AG09309 (cell line): ENCODE measurements around the gene KIFC3.

Source experiments
- DNase-seq: peaks from one replicate; pipeline ENCODE4 v3.0.0-alpha.2; 2010; ENCODE audit warnings: low read depth
- H3K4me3 ChIP-seq: 2 replicates; pipeline ENCODE4 v1.5.1; 2011; ENCODE audit warnings: mild to moderate bottlenecking, low read depth, low read length, moderate library complexity; ENCODE audit not compliant: control insufficient read depth
- TF ChIP-seq, protein P1 (sequence below): IDR thresholded peaks from 2 replicates; pipeline ENCODE4 v1.5.1; 2011; ENCODE audit warnings: mild to moderate bottlenecking, low read depth, low read length, inconsistent platforms; ENCODE audit not compliant: insufficient read depth, control insufficient read depth; ENCODE audit errors: missing control alignments

The KIFC3 gene

DNA sequence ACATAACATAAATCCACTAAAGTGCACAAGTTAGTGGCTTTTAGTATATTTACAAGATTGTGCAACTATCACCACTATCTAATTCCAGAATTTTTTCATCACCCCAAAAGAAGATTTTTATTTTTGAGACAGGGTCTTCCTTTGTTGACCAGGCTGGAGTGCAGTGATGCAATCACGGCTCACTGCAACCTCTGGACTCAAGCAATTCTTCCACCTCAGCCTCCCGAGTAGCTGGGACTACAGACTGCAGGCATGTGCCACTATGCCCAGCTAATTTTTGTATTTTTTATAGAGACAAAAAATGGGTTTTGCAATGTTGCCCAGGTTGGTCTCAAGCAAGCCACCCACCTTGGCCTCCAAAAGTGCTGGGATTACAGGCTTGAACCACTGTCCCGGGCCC lies 92.6 kb downstream of the KIFC3 start:
- no peak for DNase-seq
- TF ChIP-seq, protein P1, sequence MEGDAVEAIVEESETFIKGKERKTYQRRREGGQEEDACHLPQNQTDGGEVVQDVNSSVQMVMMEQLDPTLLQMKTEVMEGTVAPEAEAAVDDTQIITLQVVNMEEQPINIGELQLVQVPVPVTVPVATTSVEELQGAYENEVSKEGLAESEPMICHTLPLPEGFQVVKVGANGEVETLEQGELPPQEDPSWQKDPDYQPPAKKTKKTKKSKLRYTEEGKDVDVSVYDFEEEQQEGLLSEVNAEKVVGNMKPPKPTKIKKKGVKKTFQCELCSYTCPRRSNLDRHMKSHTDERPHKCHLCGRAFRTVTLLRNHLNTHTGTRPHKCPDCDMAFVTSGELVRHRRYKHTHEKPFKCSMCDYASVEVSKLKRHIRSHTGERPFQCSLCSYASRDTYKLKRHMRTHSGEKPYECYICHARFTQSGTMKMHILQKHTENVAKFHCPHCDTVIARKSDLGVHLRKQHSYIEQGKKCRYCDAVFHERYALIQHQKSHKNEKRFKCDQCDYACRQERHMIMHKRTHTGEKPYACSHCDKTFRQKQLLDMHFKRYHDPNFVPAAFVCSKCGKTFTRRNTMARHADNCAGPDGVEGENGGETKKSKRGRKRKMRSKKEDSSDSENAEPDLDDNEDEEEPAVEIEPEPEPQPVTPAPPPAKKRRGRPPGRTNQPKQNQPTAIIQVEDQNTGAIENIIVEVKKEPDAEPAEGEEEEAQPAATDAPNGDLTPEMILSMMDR: no peak
- no peak overlapping the region for H3K4me3 ChIP-seq
